SK-N-SH (cell line): ENCODE data around the gene ZNF516. TPM values are rescaled to one million over a fixed set of nuclear protein-coding genes. Genes with fewer than 3 reads are reported as not detected.

Source experiments
- CTCF ChIA-PET: fragments of 300-600, 350-600 bp; formaldehyde crosslinking; extraction: SDS; loops from one replicate; lab custom pipeline; 2021; lab: Yijun Ruan, JAX
- POLR2A ChIA-PET: fragments of 350-600 bp; sonication (Branson Sonifier 250); formaldehyde crosslinking; extraction: SDS; loops from one replicate; lab custom pipeline; 2020; ENCODE audit warnings: antibody characterized with exemption, inconsistent platforms; lab: Yijun Ruan, JAX
- DNase-seq: peaks from one replicate; pipeline ENCODE4 v3.0.0; 2012
- H2AFZ ChIP-seq: fragments of 200-600 bp; sonication (generic); 2 replicates; pipeline ENCODE4 v1.8.1; 2016; ENCODE audit warnings: antibody characterized with exemption, mild to moderate bottlenecking, low read depth
- H3F3A ChIP-seq: fragments of 200-600 bp; sonication (generic); replicated peaks from 2 replicates; pipeline ENCODE3; 2016; ENCODE audit warnings: antibody characterized with exemption, mild to moderate bottlenecking; ENCODE audit not compliant: insufficient read depth
- H3K27ac ChIP-seq, 2 experiments: fragments of 200-500 bp in 1 of 2; fragments of 200-600 bp in 1 of 2; sonication (Bioruptor generic) in 1 of 2; sonication (generic), shearing (Covaris generic) in 1 of 2; 2 replicates each; pipeline versions ENCODE4 v1.5.1 to v1.6.1; 2014 to 2016; ENCODE audit warnings: low read depth in 2 of 2, inconsistent platforms in 1 of 2, low read length in 1 of 2, mild to moderate bottlenecking in 1 of 2, mixed read lengths in 1 of 2
- H3K27me3 ChIP-seq: fragments of 200-600 bp; sonication (generic), shearing (Covaris generic); 2 replicates; pipeline ENCODE4 v1.6.1; 2016; ENCODE audit warnings: mixed run types; ENCODE audit not compliant: insufficient read depth
- H3K36me3 ChIP-seq, 2 experiments: fragments of 200-500 bp in 1 of 2; fragments of 200-600 bp in 1 of 2; sonication (Bioruptor generic) in 1 of 2; sonication (generic) in 1 of 2; replicated peaks in 1 of 2; 2 replicates each; pipeline versions ENCODE3 to v1.5.1; 2014 to 2016; ENCODE audit warnings: low read length in 1 of 2, mild to moderate bottlenecking in 1 of 2; ENCODE audit not compliant: insufficient read depth in 2 of 2, control insufficient read depth in 1 of 2
- H3K4me1 ChIP-seq, 2 experiments: fragments of 200-500 bp in 1 of 2; fragments of 200-600 bp in 1 of 2; sonication (Bioruptor generic) in 1 of 2; sonication (generic), shearing (Covaris generic) in 1 of 2; 2 replicates each; pipeline versions ENCODE4 v1.5.1 to v1.6.1; 2014 to 2016; ENCODE audit warnings: low read depth in 1 of 2, low read length in 1 of 2, mixed run types in 1 of 2; ENCODE audit not compliant: insufficient read depth in 2 of 2, control insufficient read depth in 1 of 2
- H3K4me2 ChIP-seq: fragments of 200-600 bp; sonication (generic), shearing (Covaris generic); 2 replicates; pipeline ENCODE4 v1.6.1; 2017; ENCODE audit warnings: mixed run types
- H3K4me3 ChIP-seq, 2 experiments: fragments of 200-500 bp in 1 of 2; fragments of 200-600 bp in 1 of 2; sonication (Bioruptor generic) in 1 of 2; sonication (generic), shearing (Covaris generic) in 1 of 2; 2 replicates each; pipeline versions ENCODE4 v1.5.1 to v1.8.1; 2014 to 2016; ENCODE audit warnings: low read depth in 2 of 2, inconsistent platforms in 1 of 2, low read length in 1 of 2, mild to moderate bottlenecking in 1 of 2, mixed read lengths in 1 of 2, moderate library complexity in 1 of 2
- H3K79me2 ChIP-seq: fragments of 200-600 bp; sonication (generic); 2 replicates; pipeline ENCODE4 v1.8.1; 2017; ENCODE audit warnings: mild to moderate bottlenecking; ENCODE audit not compliant: insufficient read depth
- H3K9ac ChIP-seq: fragments of 200-600 bp; sonication (generic); 2 replicates; pipeline ENCODE4 v1.6.1; 2017; ENCODE audit warnings: mixed run types
- H3K9me2 ChIP-seq: fragments of 200-600 bp; sonication (generic); 2 replicates; pipeline ENCODE4 v1.6.1; 2017; ENCODE audit warnings: mixed run types
- H3K9me3 ChIP-seq: fragments of 200-600 bp; sonication (generic); 2 replicates; pipeline ENCODE4 v1.6.1; 2017; ENCODE audit warnings: mixed run types, mild to moderate bottlenecking, moderate library complexity
- H4K20me1 ChIP-seq: fragments of 200-600 bp; sonication (generic); 2 replicates; pipeline ENCODE4 v1.6.1; 2017; ENCODE audit warnings: mild to moderate bottlenecking, mixed run types; ENCODE audit not compliant: insufficient read depth
- CTCF ChIP-seq: fragments of 200-600 bp; sonication (generic); IDR thresholded peaks from 2 replicates; pipeline ENCODE4 v1.6.1; 2017; ENCODE audit warnings: antibody characterized with exemption, mild to moderate bottlenecking, moderate library complexity
- ELF1 ChIP-seq: IDR thresholded peaks from 2 replicates; pipeline ENCODE4 v1.4.0; 2012
- EZH2phosphoT487 ChIP-seq: fragments of 200-600 bp; sonication (generic); IDR thresholded peaks from 2 replicates; pipeline ENCODE4 v1.6.1; 2017; ENCODE audit warnings: low read depth, mixed run types, mild to moderate bottlenecking, antibody characterized with exemption, moderate library complexity, borderline replicate concordance
- FOXM1 ChIP-seq: IDR thresholded peaks from 2 replicates; pipeline ENCODE4 v1.4.0; 2012; ENCODE audit warnings: low read depth, mild to moderate bottlenecking
- GABPA ChIP-seq: IDR thresholded peaks from 2 replicates; pipeline ENCODE4 v1.4.0; 2012; ENCODE audit warnings: low read depth, mild to moderate bottlenecking
- GATA2 ChIP-seq: sonication (generic); formaldehyde crosslinking; IDR thresholded peaks from 2 replicates; pipeline ENCODE4 v1.5.0; 2020; ENCODE audit warnings: mild to moderate bottlenecking, missing genetic modification reagents
- IRF3 ChIP-seq: fragments of 150-350 bp; IDR thresholded peaks from 2 replicates; pipeline ENCODE4 v1.6.1; 2016; ENCODE audit warnings: mild to moderate bottlenecking, low read depth, low read length
- JUND ChIP-seq: IDR thresholded peaks from 2 replicates; pipeline ENCODE4 v1.4.0; 2012
- MXI1 ChIP-seq: IDR thresholded peaks from 2 replicates; pipeline ENCODE4 v1.6.1; 2012; ENCODE audit warnings: mild to moderate bottlenecking, low read depth, low read length, improper control_type of control experiment
- NRF1 ChIP-seq: IDR thresholded peaks from 2 replicates; pipeline ENCODE4 v1.6.1; 2012; ENCODE audit warnings: low read depth, mild to moderate bottlenecking, low read length
- POLR2AphosphoS5 ChIP-seq: IDR thresholded peaks from 2 replicates; pipeline ENCODE4 v1.6.1; 2012; ENCODE audit warnings: low read depth, low read length
- RAD21 ChIP-seq: IDR thresholded peaks from 2 replicates; pipeline ENCODE4 v1.6.1; 2012; ENCODE audit warnings: mild to moderate bottlenecking, low read length
- RFX5 ChIP-seq: IDR thresholded peaks from 2 replicates; pipeline ENCODE4 v1.6.1; 2012; ENCODE audit warnings: mild to moderate bottlenecking, improper control_type of control experiment, low read length
- RXRA ChIP-seq: IDR thresholded peaks from 2 replicates; pipeline ENCODE4 v1.4.0; 2012; ENCODE audit warnings: low read depth, mild to moderate bottlenecking, borderline replicate concordance
- TAF1 ChIP-seq: IDR thresholded peaks from 2 replicates; pipeline ENCODE4 v1.6.1; 2012; ENCODE audit warnings: low read depth, mild to moderate bottlenecking, low read length, moderate library complexity, borderline replicate concordance
- YY1 ChIP-seq: IDR thresholded peaks from 2 replicates; pipeline ENCODE4 v1.4.0; 2012; ENCODE audit warnings: low read depth, mild to moderate bottlenecking
- ZBTB33 ChIP-seq: IDR thresholded peaks from 2 replicates; pipeline ENCODE4 v1.4.0; 2012; ENCODE audit warnings: low read depth, borderline replicate concordance
- WGBS: methylation state at CpG from one replicate; pipeline ENCODE4 v1.1.6; 2017; ENCODE audit warnings: low lambda C conversion rate; 5-methylcytosine and 5-hydroxymethylcytosine counted together
- polyA plus RNA-seq, 3 experiments: library from polyadenylated mRNA; depleted of rRNA; stranded (reverse); fragments of >200 nt; gene quantifications; 2 replicates each; pipeline ENCODE4 v1.2.3, GENCODE V29; 2012
- TF ChIP-seq, protein P1 (sequence below): IDR thresholded peaks from 2 replicates; pipeline ENCODE4; 2012

The ZNF516 gene
- polyA plus RNA-seq, 1 of the 3 experiments (the other 2 are of a cell fraction), result 4.4 TPM

GRCh38 chr18:76518123-76518859 lies 23.2 kb upstream of the ZNF516 start:
- no peaks in the 10 kb centered on the region for H4K20me1 ChIP-seq
- H3K4me3 ChIP-seq, result no peak overlapping the region
- no peaks in the 10 kb centered on the region for H3K9me3 ChIP-seq
- no peaks in the 10 kb centered on the region; the same call in 1 of the 2 replicates for H3K27me3 ChIP-seq
- ChIA-PET POLR2A (no interaction called here), CTCF (interaction anchor here (1.2 kb wide), 1 partner anchor 119 kb away, joined by 5 read pairs; no protein-coding TSS in a partner anchor)
- H3K4me1 ChIP-seq, result no peaks in the 10 kb centered on the region
- no peak overlapping the region for H3K9ac ChIP-seq
- H3F3A ChIP-seq, result no peaks in the 10 kb centered on the region
- DNase-seq, result no peak
- H3K79me2 ChIP-seq, result no peaks in the 10 kb centered on the region
- TF ChIP-seq TAF1 (no peak), RAD21 (no peak), GATA2 (no peak)
- H3K27ac ChIP-seq, result no peak overlapping the region
- whole genome bisulfite sequencing, result 55% methylated on average over 24 of the region's 25 CpGs
- no peak overlapping the region for H2AFZ ChIP-seq
- no peak overlapping the region for H3K4me2 ChIP-seq
- no peaks in the 10 kb centered on the region for H3K36me3 ChIP-seq
- H3K9me2 ChIP-seq, result no peaks in the 10 kb centered on the region

- H3K36me3 ChIP-seq, result no peaks in the 10 kb centered on the region
- no peaks in the 10 kb centered on the region for H3K9me2 ChIP-seq
- no peaks in the 10 kb centered on the region for H4K20me1 ChIP-seq
- no peak overlapping the region for H2AFZ ChIP-seq
- no peak for DNase-seq
- H3K4me3 ChIP-seq, result no peak overlapping the region
- POLR2A ChIA-PET, result no interaction called here
- no peaks in the 10 kb centered on the region for H3F3A ChIP-seq
- WGBS, result 37% methylated on average over 3 of the region's 3 CpGs
- H3K4me1 ChIP-seq, result no peaks in the 10 kb centered on the region
- H3K79me2 ChIP-seq, result no peaks in the 10 kb centered on the region
- CTCF ChIA-PET, result no interaction called here
- H3K4me2 ChIP-seq, result no peak overlapping the region
- H3K9ac ChIP-seq, result no peak overlapping the region
- H3K9me3 ChIP-seq, result no peaks in the 10 kb centered on the region
- H3K27me3 ChIP-seq, result no peaks in the 10 kb centered on the region; the same call in 1 of the 2 replicates
- TF ChIP-seq ZBTB33 (no peak), POLR2AphosphoS5 (no peak), YY1 (no peak), RXRA (no peak), EZH2phosphoT487 (no peak), RAD21 (no peak), RFX5 (no peak), CTCF (no peak), IRF3 (no peak), NRF1 (no peak), JUND (no peak), ELF1 (no peak), GABPA (no peak), MXI1 (no peak), FOXM1 (no peak)
- TF ChIP-seq, protein P1, sequence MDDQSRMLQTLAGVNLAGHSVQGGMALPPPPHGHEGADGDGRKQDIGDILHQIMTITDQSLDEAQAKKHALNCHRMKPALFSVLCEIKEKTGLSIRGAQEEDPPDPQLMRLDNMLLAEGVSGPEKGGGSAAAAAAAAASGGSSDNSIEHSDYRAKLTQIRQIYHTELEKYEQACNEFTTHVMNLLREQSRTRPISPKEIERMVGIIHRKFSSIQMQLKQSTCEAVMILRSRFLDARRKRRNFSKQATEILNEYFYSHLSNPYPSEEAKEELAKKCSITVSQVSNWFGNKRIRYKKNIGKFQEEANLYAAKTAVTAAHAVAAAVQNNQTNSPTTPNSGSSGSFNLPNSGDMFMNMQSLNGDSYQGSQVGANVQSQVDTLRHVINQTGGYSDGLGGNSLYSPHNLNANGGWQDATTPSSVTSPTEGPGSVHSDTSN, result no peak
- H3K27ac ChIP-seq, result no peak overlapping the region
Observed at GRCh38 chr18:76515576-76515975, 20.5 kb upstream of the ZNF516 start.
